ENCODE data around the gene THEMIS.
"Not testable (repeated sequence)": the region's sequence is repeated elsewhere in the genome, so short reads cannot be mapped to it uniquely, and the experiment has no call there.

The THEMIS gene

DNA sequence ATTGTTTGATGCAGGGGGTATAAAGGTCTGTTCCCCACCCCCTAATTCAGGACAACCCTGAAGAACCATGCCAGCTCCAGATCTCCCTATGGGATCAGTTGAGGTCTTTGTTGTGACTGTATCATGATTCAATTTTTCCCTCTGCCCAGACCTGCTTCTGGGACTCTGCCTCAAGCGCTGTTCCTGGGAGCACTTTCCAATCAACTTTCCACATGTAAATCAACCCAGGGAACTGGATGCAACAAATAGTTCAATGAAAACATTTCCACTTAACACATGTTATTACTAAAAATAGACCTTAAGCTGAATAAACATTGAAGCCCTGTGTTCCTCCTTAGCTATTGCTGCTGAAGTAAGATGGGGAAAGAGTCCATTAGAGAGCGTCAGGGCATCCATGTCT lies 184.4 kb downstream of the THEMIS start:
- no peak for DNase-seq

DNA sequence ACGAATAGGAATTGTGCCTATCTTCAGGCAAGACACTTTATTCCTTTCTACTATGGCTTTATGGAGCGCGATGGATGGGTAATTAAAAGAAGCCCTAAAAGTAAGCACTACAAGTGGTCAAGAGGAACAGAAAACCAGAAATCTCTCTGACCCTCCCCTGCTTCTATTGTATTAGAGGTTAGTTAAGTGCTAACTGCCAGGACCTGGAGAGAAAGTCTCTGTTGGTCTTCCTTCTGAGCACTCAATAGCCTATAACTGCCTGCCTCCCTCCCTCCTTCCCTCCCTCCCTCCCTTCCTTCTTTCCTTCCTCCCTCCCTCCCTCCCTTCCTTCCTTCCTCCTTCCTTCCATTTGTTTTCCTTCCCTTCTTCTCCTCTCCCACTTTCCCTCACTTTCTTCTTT lies 190.2 kb downstream of the THEMIS start:
- no peak for DNase-seq

- DNase-seq = no peak
These were observed 194.6 kb downstream of the THEMIS start for GRCh38 chr6:127706216-127706615.

GRCh38 chr6:127695108-127695507 lies 205.8 kb downstream of the THEMIS start:
- no peak for DNase-seq

GRCh38 chr6:127691146-127691545 lies 209.7 kb downstream of the THEMIS start:
- no peak for DNase-seq

DNA sequence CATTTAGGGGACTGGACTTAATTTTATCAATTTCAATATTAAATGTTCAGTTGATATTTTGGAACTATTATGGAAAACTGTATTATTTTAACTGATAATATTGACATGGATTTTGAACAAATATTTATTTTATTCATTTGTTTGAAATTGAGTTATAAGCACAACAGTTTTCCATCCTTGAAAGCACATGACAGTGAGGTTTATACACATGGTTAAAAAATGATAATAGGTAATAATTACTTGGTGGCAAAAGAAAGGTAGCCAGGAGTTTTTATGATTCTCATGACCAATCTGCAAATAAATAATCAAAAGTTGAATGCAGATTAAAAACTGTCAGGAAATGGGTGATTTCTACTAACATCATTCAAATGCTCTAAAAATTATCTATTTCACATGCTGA lies 210.3 kb downstream of the THEMIS start:
- no peak for DNase-seq

DNA sequence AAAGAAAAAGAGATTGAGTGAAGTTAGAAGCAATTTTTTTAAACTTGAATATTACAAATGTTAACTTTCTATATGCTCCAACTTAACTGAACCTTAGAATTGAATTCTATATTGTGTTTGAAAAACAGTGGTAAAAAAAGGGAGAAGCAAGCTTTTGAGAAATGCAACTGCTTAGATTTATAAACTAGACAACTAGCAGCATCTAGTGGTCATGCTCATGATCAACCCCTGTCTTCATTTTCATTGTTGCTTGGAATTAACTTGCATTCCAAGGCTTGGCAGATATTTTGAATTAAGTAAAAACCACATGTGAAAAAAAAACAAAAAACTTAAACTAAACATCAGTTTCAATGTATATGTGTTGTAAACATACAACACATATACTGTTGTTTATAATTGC lies 210.8 kb downstream of the THEMIS start:
- no peak for DNase-seq

DNA sequence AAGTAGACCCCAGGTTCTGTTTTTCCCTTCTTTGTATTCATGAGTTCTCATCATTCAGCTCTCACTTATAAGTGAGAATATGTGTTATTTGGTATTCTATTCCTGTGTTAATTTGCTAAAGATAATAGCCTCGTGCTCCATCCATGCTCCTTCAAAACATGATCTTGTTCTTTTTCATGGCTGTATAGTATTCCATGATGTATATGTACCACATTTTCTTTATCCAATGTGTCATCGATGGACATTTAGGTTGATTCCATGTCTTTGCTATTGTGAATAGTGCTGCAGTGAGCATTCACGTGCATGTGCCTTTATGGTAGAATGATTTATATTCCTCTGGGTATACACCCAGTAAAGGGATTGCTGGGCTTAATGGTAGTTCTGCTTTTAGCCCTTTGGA lies 213.4 kb downstream of the THEMIS start:
- not testable (repeated sequence) for DNase-seq

- no peak for DNase-seq
These were observed 214.8 kb downstream of the THEMIS start for GRCh38 chr6:127686084-127686483.

DNA sequence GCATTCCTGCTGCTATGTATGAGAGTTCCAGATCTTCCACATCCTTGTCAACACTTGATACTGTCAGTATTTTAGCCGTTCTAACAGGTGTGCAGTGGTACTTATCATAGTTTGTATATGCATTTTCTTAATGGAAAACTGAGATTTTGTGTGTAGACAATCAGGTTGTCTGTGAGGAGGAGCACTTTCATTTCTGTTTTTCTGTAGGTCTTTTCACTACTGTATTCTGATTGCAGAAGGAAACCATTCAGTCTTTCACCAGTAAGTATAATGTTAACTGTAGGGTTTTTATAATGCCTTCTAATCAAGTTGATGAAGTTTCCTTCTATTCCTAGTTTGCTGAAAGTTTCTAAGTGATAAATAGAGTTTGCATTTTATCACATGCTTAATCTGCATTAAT lies 216.4 kb downstream of the THEMIS start:
- DNase-seq = no peak
